GM12865 (cell line): Measurements from ENCODE around the gene HLCS.
A peak's percentile ranks its signal among the peaks of the same experiment; 100 is the strongest.
"Not testable (repeated sequence)": the region's sequence is repeated elsewhere in the genome, so short reads cannot be mapped to it uniquely, and the experiment has no call there.

Source experiments
- DNase-seq: peaks from one replicate; pipeline ENCODE4 v3.0.0; 2010; ENCODE audit warnings: low read depth
- H3K4me3 ChIP-seq: 2 replicates; pipeline ENCODE4 v1.5.1; 2011; ENCODE audit warnings: mild to moderate bottlenecking, low read depth, low read length, control low read depth
- CTCF ChIP-seq: IDR thresholded peaks from 2 replicates; pipeline ENCODE4 v1.5.1; 2011; ENCODE audit warnings: low read length, control low read depth, low read depth, inconsistent platforms; ENCODE audit not compliant: insufficient read depth; ENCODE audit errors: missing control alignments

HLCS gene

GRCh38 chr21:36989699-36990507, 23.4 kb upstream of the HLCS start:
- DNase-seq, result peak; percentile 96
- peak overlapping the region; percentile 80 for H3K4me3 ChIP-seq
- TF ChIP-seq CTCF, result peak; percentile 83

- peak overlapping the region; percentile 80 for H3K4me3 ChIP-seq
- not testable (repeated sequence) for DNase-seq
These were observed 22.8 kb upstream of the HLCS start for GRCh38 chr21:36989199-36989698.

- no peak for TF ChIP-seq CTCF
- H3K4me3 ChIP-seq, result no peak overlapping the region
- DNase-seq, result no peak
These were observed 22.1 kb upstream of the HLCS start for GRCh38 chr21:36988536-36988935.

GRCh38 chr21:36987845-36988244, 21.4 kb upstream of the HLCS start:
- DNase-seq, result no peak
- no peak overlapping the region for H3K4me3 ChIP-seq
- no peak for TF ChIP-seq CTCF

GRCh38 chr21:36985751-36986594, 19.5 kb upstream of the HLCS start:
- no peak overlapping the region for H3K4me3 ChIP-seq
- DNase-seq, result no peak
- no peak for TF ChIP-seq CTCF

- no peak overlapping the region for H3K4me3 ChIP-seq
- no peak for TF ChIP-seq CTCF
- DNase-seq, result no peak
These were observed 15.7 kb upstream of the HLCS start for GRCh38 chr21:36981977-36982700.

- TF ChIP-seq CTCF, result no peak
- DNase-seq, result no peak
- H3K4me3 ChIP-seq, result no peak overlapping the region
These were observed 14.6 kb upstream of the HLCS start for GRCh38 chr21:36981049-36981391.
